A549 (cell line): Measurements from ENCODE around the gene CLCNKB. TPM values are rescaled to one million over a fixed set of nuclear protein-coding genes. Genes with fewer than 3 reads are reported as not detected.

Source experiments
- ATAC-seq, 2 experiments: fragments of 200-7000 bp in 1 of 2; fragments of >200 bp in 1 of 2; cut with Nextera tagmentation in 1 of 2; cut with Tn5 transposase in 1 of 2; 3 replicates each; pipeline versions ENCODE4 v1.8.0 to v1.9.1; 2018 to 2020; ENCODE audit warnings: mild to moderate bottlenecking in 1 of 2, moderate library complexity in 1 of 2
- CTCF ChIA-PET: fragments of 300-600 bp; sonication (Branson Sonifier 250); formaldehyde crosslinking; extraction: SDS; loops from one replicate; lab custom pipeline; 2021; ENCODE audit warnings: antibody characterized with exemption, inconsistent platforms; lab: Yijun Ruan, JAX
- POLR2A ChIA-PET: fragments of 350-600 bp; formaldehyde crosslinking; extraction: SDS; loops from one replicate; lab custom pipeline; 2021; ENCODE audit warnings: antibody characterized with exemption, inconsistent platforms; lab: Yijun Ruan, JAX
- DNase-seq, 2 experiments: peaks; one replicate each; pipeline versions ENCODE4 v3.0.0 to v3.0.0-alpha.2; 2011 to 2016; ENCODE audit warnings: low read depth in 1 of 2, low spot score in 1 of 2
- FAIRE-seq: peaks from 2 replicates; lab custom pipeline; 2011; peaks lifted over from hg19 to GRCh38; lab: Jason Lieb, UNC
- H3K27ac ChIP-seq, 2 experiments: fragments of >200 bp; sonication (Bioruptor Twin); formaldehyde crosslinking; 3 replicates each; pipeline ENCODE4 v1.5.1; 2016 to 2017
- H3K4me1 ChIP-seq: fragments of >200 bp; sonication (Bioruptor Twin); formaldehyde crosslinking; 3 replicates; pipeline ENCODE4 v1.6.1; 2016
- H3K4me2 ChIP-seq: fragments of >200 bp; sonication (Bioruptor Twin); formaldehyde crosslinking; 3 replicates; pipeline ENCODE4 v1.6.1; 2016
- H3K4me3 ChIP-seq: fragments of >200 bp; sonication (Bioruptor Twin); formaldehyde crosslinking; 3 replicates; pipeline ENCODE4 v1.5.1; 2016
- H3K9me3 ChIP-seq: fragments of >200 bp; sonication (Bioruptor Twin); formaldehyde crosslinking; 3 replicates; pipeline ENCODE4 v1.6.1; 2016
- CHD2 ChIP-seq: fragments of 150-350 bp; IDR thresholded peaks from 2 replicates; pipeline ENCODE4 v1.6.1; 2014; ENCODE audit warnings: low read length; ENCODE audit not compliant: partially characterized antibody
- EHMT2 ChIP-seq: fragments of 200-600 bp; sonication (generic); IDR thresholded peaks from 2 replicates; pipeline ENCODE4 v1.6.1; 2016; ENCODE audit warnings: antibody characterized with exemption, low read depth, mild to moderate bottlenecking, moderate library complexity
- FOSB ChIP-seq: fragments of 250-450 bp; sonication (Bioruptor Pico); IDR thresholded peaks from 2 replicates; pipeline ENCODE4 v1.5.0; 2020; ENCODE audit warnings: mild to moderate bottlenecking, moderate library complexity
- FOSL2 ChIP-seq, 2 experiments: fragments of 450-650 bp in 1 of 2; fragments of >200 bp in 1 of 2; sonication (Bioruptor Twin) in 1 of 2; formaldehyde crosslinking; IDR thresholded peaks; 2 replicates each; pipeline versions ENCODE4 v1.5.0 to v1.6.1; 2016 to 2020; ENCODE audit warnings: mild to moderate bottlenecking in 1 of 2, moderate library complexity in 1 of 2
- FOXS1 ChIP-seq: fragments of 250-450 bp; sonication (Bioruptor Pico); IDR thresholded peaks from 2 replicates; pipeline ENCODE4 v1.5.0; 2020; ENCODE audit warnings: mild to moderate bottlenecking, moderate library complexity
- HEYL ChIP-seq: fragments of 250-450 bp; sonication (Bioruptor Pico); IDR thresholded peaks from 2 replicates; pipeline ENCODE4 v1.8.0; 2021; ENCODE audit warnings: mild to moderate bottlenecking, moderate library complexity
- KDM1A ChIP-seq: fragments of 200-600 bp; sonication (generic); IDR thresholded peaks from 2 replicates; pipeline ENCODE4 v1.6.1; 2016; ENCODE audit warnings: low read depth, mild to moderate bottlenecking
- KDM5A ChIP-seq: fragments of 200-600 bp; sonication (generic); IDR thresholded peaks from 2 replicates; pipeline ENCODE4 v1.6.1; 2016; ENCODE audit warnings: antibody characterized with exemption, mild to moderate bottlenecking
- MAFK ChIP-seq: fragments of 450-650 bp; IDR thresholded peaks from 2 replicates; pipeline ENCODE4 v1.6.1; 2014; ENCODE audit not compliant: partially characterized antibody
- NPAS2 ChIP-seq: fragments of 250-450 bp; sonication (Bioruptor Pico); IDR thresholded peaks from 2 replicates; pipeline ENCODE4 v1.8.0; 2022; ENCODE audit warnings: mild to moderate bottlenecking, moderate library complexity, borderline replicate concordance
- NR3C1 ChIP-seq: fragments of >200 bp; sonication (Bioruptor Twin); formaldehyde crosslinking; IDR thresholded peaks from 3 replicates; pipeline ENCODE4 v1.6.1; 2017
- POLR2A ChIP-seq: IDR thresholded peaks from 2 replicates; pipeline ENCODE4 v1.6.1; 2012; ENCODE audit warnings: mild to moderate bottlenecking, low read length
- RARB ChIP-seq: fragments of 250-450 bp; sonication (Bioruptor Pico); IDR thresholded peaks from 2 replicates; pipeline ENCODE4 v1.8.0; 2021; ENCODE audit warnings: mild to moderate bottlenecking, moderate library complexity
- SMC3 ChIP-seq: fragments of >200 bp; sonication (Bioruptor Twin); formaldehyde crosslinking; IDR thresholded peaks from 3 replicates; pipeline ENCODE4 v1.6.1; 2018; ENCODE audit warnings: inconsistent platforms
- TFCP2L1 ChIP-seq: fragments of 250-450 bp; sonication (Bioruptor Pico); IDR thresholded peaks from 2 replicates; pipeline ENCODE4 v1.5.0; 2021; ENCODE audit warnings: mild to moderate bottlenecking
- WGBS: methylation state at CpG from one replicate; pipeline ENCODE4 v1.1.6; 2017; ENCODE audit errors: missing lambda C conversion rate; 5-methylcytosine and 5-hydroxymethylcytosine counted together
- polyA plus RNA-seq, 4 experiments: library from polyadenylated mRNA; depleted of rRNA in 3 of 4; stranded (reverse); fragments of >200 nt; fragmentation: RNase III in 1 of 4; extraction: RNeasy Plus Mini Kit Qiagen cat#74134 plus additional on column Dnase treatment in 1 of 4; gene quantifications; 2 replicates in 3 of 4; 3 replicates in 1 of 4; pipeline ENCODE4 v1.2.3, GENCODE V29; 2011 to 2017
- TF ChIP-seq, protein P1 (sequence below): fragments of 250-450 bp; sonication (Bioruptor Pico); IDR thresholded peaks from 2 replicates; pipeline ENCODE4 v1.5.0; 2021; ENCODE audit warnings: mild to moderate bottlenecking, moderate library complexity, borderline replicate concordance
- TF ChIP-seq, protein P2 (sequence below): IDR thresholded peaks from 2 replicates; pipeline ENCODE4 v1.6.1; 2012

CLCNKB gene
- polyA plus RNA-seq, 2 of the 4 experiments (the other 2 are of a cell fraction), result 0.08 to 0.14 TPM

DNA sequence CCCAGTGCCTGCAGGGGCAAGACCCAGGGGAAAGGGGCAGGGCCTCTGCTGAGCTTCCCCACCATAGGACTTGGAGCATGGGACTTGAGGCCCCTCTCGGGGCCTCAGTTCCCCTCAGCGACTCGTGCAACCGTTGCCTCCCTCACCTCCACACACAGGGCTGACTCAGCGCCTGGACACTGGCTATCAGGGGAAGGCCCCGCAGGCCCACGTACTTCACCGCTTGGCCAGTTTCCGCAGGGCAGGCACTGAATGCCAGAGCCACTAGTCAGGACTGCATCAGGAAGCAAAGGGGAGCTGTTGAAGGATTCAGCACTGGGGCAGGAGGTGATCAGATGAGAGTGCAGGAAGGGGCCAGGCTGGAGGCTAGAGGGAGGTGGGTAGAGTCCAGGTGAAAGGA, 45.4 kb downstream of the CLCNKB start:
- Histone ChIP-seq H3K4me1 (no peaks in the 10 kb centered on the region), H3K4me2 (no peak overlapping the region), H3K9me3 (no peaks in the 10 kb centered on the region), H3K4me3 (no peak overlapping the region), H3K27ac (peak overlapping the region in 1 of 2 experiments; percentile 52; a peak in 1 of 6 replicates)
- ChIA-PET POLR2A (no interaction called here), CTCF (interaction anchor here (1.0 to 3.4 kb wide), 2 partner anchors 10 to 100 kb away, joined by 3 to 24 read pairs; no protein-coding TSS in a partner anchor)
- DNase-seq (no peak), ATAC-seq (peak in 1 of 2 experiments; percentile 26; a peak in 1 of 6 replicates), FAIRE-seq (no peak)
- TF ChIP-seq KDM5A (no peak), CHD2 (no peak), MAFK (peak; percentile 18)
- 100% methylated on average over 3 of the region's 9 CpGs for WGBS

DNA sequence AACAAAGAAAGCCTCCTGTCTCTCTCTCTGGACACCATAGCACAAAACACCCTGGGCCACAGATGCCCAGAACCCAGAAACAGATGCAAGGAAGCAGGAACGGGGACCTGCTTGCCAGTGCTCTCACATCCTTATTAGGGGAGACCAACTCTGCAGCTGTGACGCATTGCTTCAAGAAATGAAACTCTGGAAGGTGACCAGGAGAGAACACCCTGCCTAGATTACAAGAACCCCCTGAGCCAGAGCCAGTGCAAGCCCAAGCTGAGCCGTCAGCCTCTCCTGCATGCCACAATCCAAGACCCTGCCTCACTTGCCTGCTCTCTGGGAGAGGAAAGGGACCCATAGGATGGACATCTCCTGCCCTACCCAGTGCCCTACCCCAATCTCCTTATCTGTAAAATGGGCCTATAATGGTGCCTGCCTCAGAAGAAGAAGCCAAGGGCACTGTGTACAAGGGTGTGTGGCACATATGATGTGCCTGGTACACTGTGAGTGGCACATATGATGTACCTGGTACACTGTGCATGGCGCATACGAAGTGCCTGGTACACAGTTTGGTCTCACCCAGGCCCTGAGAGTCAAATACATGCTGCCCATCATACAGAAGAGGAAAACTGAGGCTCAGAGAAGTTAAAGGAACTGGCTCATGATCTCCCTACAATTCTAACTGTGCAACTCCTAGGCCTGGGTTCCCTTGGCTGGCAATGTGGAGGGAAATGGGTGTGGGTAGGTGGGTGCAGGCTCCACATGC, 46.7 kb downstream of the CLCNKB start:
- H3K27ac ChIP-seq, result no peak overlapping the region
- H3K4me3 ChIP-seq, result no peak overlapping the region
- no peak overlapping the region for H3K4me2 ChIP-seq
- TF ChIP-seq, protein P1, sequence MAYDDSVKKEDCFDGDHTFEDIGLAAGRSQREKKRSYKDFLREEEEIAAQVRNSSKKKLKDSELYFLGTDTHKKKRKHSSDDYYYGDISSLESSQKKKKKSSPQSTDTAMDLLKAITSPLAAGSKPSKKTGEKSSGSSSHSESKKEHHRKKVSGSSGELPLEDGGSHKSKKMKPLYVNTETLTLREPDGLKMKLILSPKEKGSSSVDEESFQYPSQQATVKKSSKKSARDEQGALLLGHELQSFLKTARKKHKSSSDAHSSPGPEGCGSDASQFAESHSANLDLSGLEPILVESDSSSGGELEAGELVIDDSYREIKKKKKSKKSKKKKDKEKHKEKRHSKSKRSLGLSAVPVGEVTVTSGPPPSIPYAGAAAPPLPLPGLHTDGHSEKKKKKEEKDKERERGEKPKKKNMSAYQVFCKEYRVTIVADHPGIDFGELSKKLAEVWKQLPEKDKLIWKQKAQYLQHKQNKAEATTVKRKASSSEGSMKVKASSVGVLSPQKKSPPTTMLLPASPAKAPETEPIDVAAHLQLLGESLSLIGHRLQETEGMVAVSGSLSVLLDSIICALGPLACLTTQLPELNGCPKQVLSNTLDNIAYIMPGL (CRISPR knock-in tag), result no peak
- TF ChIP-seq KDM1A (no peak), NPAS2 (no peak), HEYL (CRISPR knock-in tag) (no peak), POLR2A (no peak), SMC3 (no peak), FOXS1 (CRISPR knock-in tag) (no peak), EHMT2 (no peak), TFCP2L1 (no peak), RARB (CRISPR knock-in tag) (no peak), FOSB (CRISPR knock-in tag) (no peak), NR3C1 (no peak), FOSL2 (IDR thresholded peaks at IDR 0.05) (no peak), FOSL2 (CRISPR knock-in tag; IDR thresholded peaks at IDR 0.05) (no peak)
- ChIA-PET POLR2A (no interaction called here), CTCF (interaction anchor here (1.0 to 2.1 kb wide), 2 partner anchors 8 to 98 kb away, joined by 3 to 9 read pairs; no protein-coding TSS in a partner anchor)
- 79% methylated on average over 5 of the region's 5 CpGs for WGBS
- ATAC-seq (no peak), DNase-seq (no peak), FAIRE-seq (no peak)
- H3K4me1 ChIP-seq, result no peaks in the 10 kb centered on the region
- H3K9me3 ChIP-seq, result no peaks in the 10 kb centered on the region

- no peak for ATAC-seq
- WGBS, result 71% methylated on average over 5 of the region's 8 CpGs
- ChIA-PET POLR2A (no interaction called here), CTCF (interaction anchor here (2.1 to 3.2 kb wide), 2 partner anchors 9 to 12 kb away, joined by 9 to 23 read pairs; no protein-coding TSS in a partner anchor)
- no peak for FAIRE-seq
- no peak overlapping the region for H3K27ac ChIP-seq
- H3K4me1 ChIP-seq, result no peaks in the 10 kb centered on the region
- no peaks in the 10 kb centered on the region for H3K9me3 ChIP-seq
- H3K4me3 ChIP-seq, result no peak overlapping the region
- TF ChIP-seq, protein P2, sequence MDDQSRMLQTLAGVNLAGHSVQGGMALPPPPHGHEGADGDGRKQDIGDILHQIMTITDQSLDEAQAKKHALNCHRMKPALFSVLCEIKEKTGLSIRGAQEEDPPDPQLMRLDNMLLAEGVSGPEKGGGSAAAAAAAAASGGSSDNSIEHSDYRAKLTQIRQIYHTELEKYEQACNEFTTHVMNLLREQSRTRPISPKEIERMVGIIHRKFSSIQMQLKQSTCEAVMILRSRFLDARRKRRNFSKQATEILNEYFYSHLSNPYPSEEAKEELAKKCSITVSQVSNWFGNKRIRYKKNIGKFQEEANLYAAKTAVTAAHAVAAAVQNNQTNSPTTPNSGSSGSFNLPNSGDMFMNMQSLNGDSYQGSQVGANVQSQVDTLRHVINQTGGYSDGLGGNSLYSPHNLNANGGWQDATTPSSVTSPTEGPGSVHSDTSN, result no peak
- TF ChIP-seq, all 56 proteins: peak for 0
- DNase-seq, result no peak
- no peak overlapping the region for H3K4me2 ChIP-seq
Observed at GRCh38 chr1:16091296-16091695, 47.7 kb downstream of the CLCNKB start.
